IMR-90 (cell line): ENCODE results near the gene ACOT4.

Experiments
- MXI1 ChIP-seq: IDR thresholded peaks from 2 replicates; pipeline ENCODE4 v1.6.1; 2012; ENCODE audit warnings: low read depth, mild to moderate bottlenecking, low read length, moderate library complexity, borderline replicate concordance
- POLR2A ChIP-seq: IDR thresholded peaks from 2 replicates; pipeline ENCODE4 v1.6.1; 2012; ENCODE audit warnings: mild to moderate bottlenecking, low read depth, low read length
- RAD21 ChIP-seq: IDR thresholded peaks from 2 replicates; pipeline ENCODE4 v1.6.1; 2012; ENCODE audit warnings: low read length, improper control_type of control experiment
- RCOR1 ChIP-seq: IDR thresholded peaks from 2 replicates; pipeline ENCODE4 v1.6.1; 2012; ENCODE audit warnings: mild to moderate bottlenecking, low read length, improper control_type of control experiment; ENCODE audit not compliant: insufficient replicate concordance
- SMC3 ChIP-seq: fragments of 150-350 bp; IDR thresholded peaks from 2 replicates; pipeline ENCODE4 v1.6.1; 2016; ENCODE audit warnings: low read depth, mild to moderate bottlenecking, antibody characterized with exemption, low read length, moderate library complexity
- TF ChIP-seq, protein P1 (sequence below): fragments of 150-350 bp; IDR thresholded peaks from 2 replicates; pipeline ENCODE4 v1.6.1; 2016; ENCODE audit warnings: low read depth, mild to moderate bottlenecking, low read length, moderate library complexity, borderline replicate concordance
- TF ChIP-seq, protein P2 (sequence below): conservative IDR thresholded peaks from 2 replicates; pipeline ENCODE4 v1.5.1; 2012; ENCODE audit warnings: mild to moderate bottlenecking, low read depth, low read length, improper control_type of control experiment

DNA sequence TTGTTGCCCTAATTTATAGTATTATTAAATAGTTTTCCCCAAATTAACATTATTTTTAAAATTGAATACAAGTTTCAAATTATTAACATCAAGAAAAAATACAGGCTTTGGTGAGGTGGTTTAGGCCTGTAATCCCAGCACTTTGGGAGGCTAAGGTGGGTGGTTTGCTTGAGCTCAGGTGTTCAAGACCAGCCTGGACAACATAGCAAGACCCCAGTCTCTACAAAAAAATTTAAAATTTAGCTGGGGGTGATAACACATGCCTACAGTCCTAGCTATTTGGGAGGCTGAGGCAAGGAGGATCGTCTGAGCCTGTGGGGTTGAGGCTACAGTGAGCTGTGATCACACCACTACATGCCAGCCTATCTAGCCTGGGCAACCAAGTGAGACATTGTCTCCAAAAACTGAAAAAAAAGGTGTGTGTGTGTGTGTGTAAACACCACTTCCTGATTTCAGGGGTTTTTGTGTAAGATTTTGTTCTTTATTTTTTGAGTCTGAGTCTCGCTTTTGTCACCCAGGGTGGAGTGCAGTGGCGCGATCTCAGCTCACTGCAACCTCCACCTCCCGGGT lies 49.2 kb downstream of the ACOT4 start:
- TF ChIP-seq, protein P1, sequence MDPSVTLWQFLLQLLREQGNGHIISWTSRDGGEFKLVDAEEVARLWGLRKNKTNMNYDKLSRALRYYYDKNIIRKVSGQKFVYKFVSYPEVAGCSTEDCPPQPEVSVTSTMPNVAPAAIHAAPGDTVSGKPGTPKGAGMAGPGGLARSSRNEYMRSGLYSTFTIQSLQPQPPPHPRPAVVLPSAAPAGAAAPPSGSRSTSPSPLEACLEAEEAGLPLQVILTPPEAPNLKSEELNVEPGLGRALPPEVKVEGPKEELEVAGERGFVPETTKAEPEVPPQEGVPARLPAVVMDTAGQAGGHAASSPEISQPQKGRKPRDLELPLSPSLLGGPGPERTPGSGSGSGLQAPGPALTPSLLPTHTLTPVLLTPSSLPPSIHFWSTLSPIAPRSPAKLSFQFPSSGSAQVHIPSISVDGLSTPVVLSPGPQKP = no peak
- TF ChIP-seq POLR2A = no peak
- TF ChIP-seq RCOR1 = no peak
- TF ChIP-seq MXI1 = no peak
- TF ChIP-seq, protein P2, sequence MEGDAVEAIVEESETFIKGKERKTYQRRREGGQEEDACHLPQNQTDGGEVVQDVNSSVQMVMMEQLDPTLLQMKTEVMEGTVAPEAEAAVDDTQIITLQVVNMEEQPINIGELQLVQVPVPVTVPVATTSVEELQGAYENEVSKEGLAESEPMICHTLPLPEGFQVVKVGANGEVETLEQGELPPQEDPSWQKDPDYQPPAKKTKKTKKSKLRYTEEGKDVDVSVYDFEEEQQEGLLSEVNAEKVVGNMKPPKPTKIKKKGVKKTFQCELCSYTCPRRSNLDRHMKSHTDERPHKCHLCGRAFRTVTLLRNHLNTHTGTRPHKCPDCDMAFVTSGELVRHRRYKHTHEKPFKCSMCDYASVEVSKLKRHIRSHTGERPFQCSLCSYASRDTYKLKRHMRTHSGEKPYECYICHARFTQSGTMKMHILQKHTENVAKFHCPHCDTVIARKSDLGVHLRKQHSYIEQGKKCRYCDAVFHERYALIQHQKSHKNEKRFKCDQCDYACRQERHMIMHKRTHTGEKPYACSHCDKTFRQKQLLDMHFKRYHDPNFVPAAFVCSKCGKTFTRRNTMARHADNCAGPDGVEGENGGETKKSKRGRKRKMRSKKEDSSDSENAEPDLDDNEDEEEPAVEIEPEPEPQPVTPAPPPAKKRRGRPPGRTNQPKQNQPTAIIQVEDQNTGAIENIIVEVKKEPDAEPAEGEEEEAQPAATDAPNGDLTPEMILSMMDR = no peak
- TF ChIP-seq RAD21 = no peak
- no peak for TF ChIP-seq SMC3
